Calu3 (cell line): ENCODE measurements around the gene MGAT3. TPM values are rescaled to one million over a fixed set of nuclear protein-coding genes. Genes with fewer than 3 reads are reported as not detected.
A peak's percentile ranks its signal among the peaks of the same experiment; 100 is the strongest.

Experiments used
- BruUV-seq: library from RNA; stranded (reverse); fragments of 400-500 nt; replicated peaks from 2 replicates; lab custom pipeline; 2021; lab: Mats Ljungman, UMichigan
- CTCF ChIA-PET: fragments of 300-600 bp; sonication (Branson Sonifier 250); formaldehyde crosslinking; loops from one replicate; lab custom pipeline; 2022; ENCODE audit warnings: antibody characterized with exemption; lab: Charles Lee
- DNase-seq: peaks from one replicate; pipeline ENCODE4 v3.0.0; 2022
- H3K27ac Mint-ChIP-seq: one replicate; pipeline ENCODE4 v1.8.0; 2022; ENCODE audit warnings: mixed read lengths; ENCODE audit not compliant: unreplicated experiment
- H3K27me3 Mint-ChIP-seq: one replicate; pipeline ENCODE4 v1.8.0; 2022; ENCODE audit warnings: mixed read lengths; ENCODE audit not compliant: unreplicated experiment
- H3K36me3 Mint-ChIP-seq: one replicate; pipeline ENCODE4 v1.8.0; 2022; ENCODE audit warnings: mild to moderate bottlenecking, moderate library complexity, mixed read lengths; ENCODE audit not compliant: insufficient read depth, unreplicated experiment
- H3K4me1 Mint-ChIP-seq: one replicate; pipeline ENCODE4 v1.8.0; 2022; ENCODE audit warnings: mild to moderate bottlenecking, low read depth, mixed read lengths; ENCODE audit not compliant: unreplicated experiment
- H3K4me3 Mint-ChIP-seq: one replicate; pipeline ENCODE4 v1.8.0; 2022; ENCODE audit warnings: mild to moderate bottlenecking, low read depth, moderate library complexity, mixed read lengths; ENCODE audit not compliant: unreplicated experiment
- H3K9me3 Mint-ChIP-seq: one replicate; pipeline ENCODE4 v1.8.0; 2022; ENCODE audit warnings: low read depth, mixed read lengths; ENCODE audit not compliant: unreplicated experiment
- CTCF ChIP-seq: fragments of 200-600 bp; IDR thresholded peaks from one replicate; pipeline ENCODE4 v1.8.0; 2022; ENCODE audit warnings: antibody characterized with exemption; ENCODE audit not compliant: unreplicated experiment
- intact Hi-C: fragments of 100-400 bp; cut with micrococcal nuclease; formaldehyde crosslinking; loops from one replicate; pipeline ENCODE4 v1.10.0; 2022; ENCODE audit not compliant: unreplicated experiment
- total RNA-seq: library from RNA; stranded (reverse); gene quantifications from 2 replicates; pipeline ENCODE4 v1.2.3, GENCODE V29; 2022

Gene MGAT3
- total RNA-seq, 1 experiment from 2014 or later, result 33.0 TPM

- Mint-ChIP-seq H3K4me1 (peaks cover 47% of the 10 kb centered on the region), H3K27ac (no peak overlapping the region), H3K27me3 (no peaks in the 10 kb centered on the region), H3K36me3 (peaks cover 22% of the 10 kb centered on the region), H3K9me3 (no peaks in the 10 kb centered on the region), H3K4me3 (no peak overlapping the region)
- CTCF ChIA-PET, result interaction anchor here (0.7 kb wide), 3 partner anchors 22 to 1531 kb away, joined by 3 to 8 read pairs (median 4); partner anchors contain the start of gene ATF4
- no peak for TF ChIP-seq CTCF
- no peak for DNase-seq
- BruUV-seq, result no TSS peak
- intact Hi-C loops, result no loop called here
Measured at GRCh38 chr22:39498368-39498767, 41.6 kb downstream of the MGAT3 start.

GRCh38 chr22:39498802-39499201, 42.0 kb downstream of the MGAT3 start:
- Mint-ChIP-seq H3K4me3 (no peak overlapping the region), H3K27ac (no peak overlapping the region), H3K9me3 (no peaks in the 10 kb centered on the region), H3K36me3 (peaks cover 26% of the 10 kb centered on the region), H3K27me3 (no peaks in the 10 kb centered on the region), H3K4me1 (peaks cover 47% of the 10 kb centered on the region)
- TF ChIP-seq CTCF, result no peak
- intact Hi-C loops, result no loop called here
- CTCF ChIA-PET, result no interaction called here
- DNase-seq, result no peak
- no TSS peak for BruUV-seq

- Mint-ChIP-seq H3K27me3 (no peaks in the 10 kb centered on the region), H3K36me3 (peaks cover 36% of the 10 kb centered on the region), H3K4me3 (no peak overlapping the region), H3K9me3 (no peaks in the 10 kb centered on the region), H3K27ac (no peak overlapping the region), H3K4me1 (peaks cover 43% of the 10 kb centered on the region)
- no TSS peak for BruUV-seq
- DNase-seq, result no peak
- CTCF ChIA-PET, result no interaction called here
- intact Hi-C loops, result no loop called here
- no peak for TF ChIP-seq CTCF
Measured at GRCh38 chr22:39500101-39500500, 43.3 kb downstream of the MGAT3 start.

- Mint-ChIP-seq H3K4me1 (peaks cover 46% of the 10 kb centered on the region), H3K36me3 (peaks cover 51% of the 10 kb centered on the region), H3K27me3 (no peaks in the 10 kb centered on the region), H3K27ac (peak overlapping the region; percentile 82), H3K4me3 (peak overlapping the region; percentile 91), H3K9me3 (no peaks in the 10 kb centered on the region)
- DNase-seq, result no peak
- no TSS peak for BruUV-seq
- CTCF ChIA-PET, result interaction anchor here (0.5 to 1.5 kb wide), 16 partner anchors 8 to 855 kb away, joined by 3 to 6 read pairs (median 4); partner anchors contain the start of genes ATF4 and TAB1
- intact Hi-C loops, result no loop called here
- TF ChIP-seq CTCF, result no peak
Measured at GRCh38 chr22:39501644-39502108, 44.9 kb downstream of the MGAT3 start.
